ENCODE measurements around the gene SHISA2. TPM values are rescaled to one million over a fixed set of nuclear protein-coding genes. Genes with fewer than 3 reads are reported as not detected.
"Not testable (repeated sequence)": the region's sequence is repeated elsewhere in the genome, so short reads cannot be mapped to it uniquely, and the experiment has no call there.

Gene SHISA2
- total RNA-seq, 1 donor from 2014 or later, result 0.53 TPM

GRCh38 chr13:26071691-26072090, 19.9 kb upstream of the SHISA2 start:
- Histone ChIP-seq H3K4me3 (ENCODE audit: low read depth, low read length) (no peak overlapping the region), H3K27me3 (ENCODE audit: control insufficient read depth, insufficient read depth, low read length) (no peaks in the 10 kb centered on the region), H3K36me3 (ENCODE audit: control insufficient read depth, insufficient read depth, low read length) (no peaks in the 10 kb centered on the region)
- FAIRE-seq, result no peak
- DNase-seq (ENCODE audit: low read depth), result no peak
- TF ChIP-seq, protein P1, sequence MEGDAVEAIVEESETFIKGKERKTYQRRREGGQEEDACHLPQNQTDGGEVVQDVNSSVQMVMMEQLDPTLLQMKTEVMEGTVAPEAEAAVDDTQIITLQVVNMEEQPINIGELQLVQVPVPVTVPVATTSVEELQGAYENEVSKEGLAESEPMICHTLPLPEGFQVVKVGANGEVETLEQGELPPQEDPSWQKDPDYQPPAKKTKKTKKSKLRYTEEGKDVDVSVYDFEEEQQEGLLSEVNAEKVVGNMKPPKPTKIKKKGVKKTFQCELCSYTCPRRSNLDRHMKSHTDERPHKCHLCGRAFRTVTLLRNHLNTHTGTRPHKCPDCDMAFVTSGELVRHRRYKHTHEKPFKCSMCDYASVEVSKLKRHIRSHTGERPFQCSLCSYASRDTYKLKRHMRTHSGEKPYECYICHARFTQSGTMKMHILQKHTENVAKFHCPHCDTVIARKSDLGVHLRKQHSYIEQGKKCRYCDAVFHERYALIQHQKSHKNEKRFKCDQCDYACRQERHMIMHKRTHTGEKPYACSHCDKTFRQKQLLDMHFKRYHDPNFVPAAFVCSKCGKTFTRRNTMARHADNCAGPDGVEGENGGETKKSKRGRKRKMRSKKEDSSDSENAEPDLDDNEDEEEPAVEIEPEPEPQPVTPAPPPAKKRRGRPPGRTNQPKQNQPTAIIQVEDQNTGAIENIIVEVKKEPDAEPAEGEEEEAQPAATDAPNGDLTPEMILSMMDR (IDR thresholded peaks at IDR 0.05; ENCODE audit: insufficient read depth, low read length, severe bottlenecking), result no peak

DNA sequence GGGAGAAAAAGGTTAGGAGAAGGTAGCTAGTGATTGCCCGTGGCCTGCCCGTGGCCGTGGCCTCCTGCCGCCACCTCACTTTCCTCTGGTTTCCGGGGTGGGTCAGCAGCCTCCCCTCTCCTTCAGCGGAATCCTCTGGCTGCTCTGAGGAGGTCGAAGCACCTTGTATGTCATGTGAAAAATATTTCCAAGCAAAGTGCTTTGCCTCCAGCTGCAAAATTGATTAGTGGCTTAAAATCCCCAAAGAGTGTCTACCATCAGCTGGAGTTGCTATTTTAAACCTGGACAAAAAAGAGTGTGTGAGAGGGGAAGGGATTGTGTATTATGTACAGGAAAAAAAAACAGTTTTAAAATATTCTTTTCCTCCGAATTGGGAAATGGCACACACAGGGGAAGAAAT, 17.8 kb upstream of the SHISA2 start:
- not testable (repeated sequence) for H3K36me3 ChIP-seq (ENCODE audit: control insufficient read depth, insufficient read depth, low read length); DNase-seq (ENCODE audit: low read depth); H3K4me3 ChIP-seq (ENCODE audit: low read depth, low read length); FAIRE-seq; H3K27me3 ChIP-seq (ENCODE audit: control insufficient read depth, insufficient read depth, low read length)

- not testable (repeated sequence) for H3K27me3 ChIP-seq (ENCODE audit: control insufficient read depth, insufficient read depth, low read length); DNase-seq (ENCODE audit: low read depth); H3K36me3 ChIP-seq (ENCODE audit: control insufficient read depth, insufficient read depth, low read length); H3K4me3 ChIP-seq (ENCODE audit: low read depth, low read length); FAIRE-seq
These were observed 16.6 kb upstream of the SHISA2 start for GRCh38 chr13:26068372-26068771.

DNA sequence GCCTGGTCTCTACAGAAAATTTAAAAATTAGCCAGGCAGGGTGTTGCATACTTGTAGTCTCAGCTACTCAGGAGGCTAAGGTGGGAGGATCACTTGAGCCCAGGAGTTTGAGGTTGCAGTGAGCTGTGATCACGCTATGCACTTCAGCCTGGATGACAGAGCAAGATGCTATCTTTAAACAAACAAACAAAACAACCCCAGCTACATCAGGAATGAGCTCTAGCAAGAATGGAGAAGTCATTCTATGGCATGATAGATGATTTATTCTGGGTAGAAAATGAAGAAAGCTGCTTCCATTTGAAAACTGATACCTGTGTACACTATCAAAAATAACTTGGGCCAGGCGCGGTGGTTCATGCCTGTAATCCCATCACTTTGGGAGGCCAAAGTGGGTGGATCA, 15.8 kb upstream of the SHISA2 start:
- FAIRE-seq (no peak), DNase-seq (ENCODE audit: low read depth) (no peak)
- Histone ChIP-seq H3K4me3 (ENCODE audit: low read depth, low read length) (no peak overlapping the region), H3K36me3 (ENCODE audit: control insufficient read depth, insufficient read depth, low read length) (no peaks in the 10 kb centered on the region), H3K27me3 (ENCODE audit: control insufficient read depth, insufficient read depth, low read length) (no peaks in the 10 kb centered on the region)
- TF ChIP-seq, protein P1 (IDR thresholded peaks at IDR 0.05; ENCODE audit: insufficient read depth, low read length, severe bottlenecking), result no peak

- not testable (repeated sequence) for H3K36me3 ChIP-seq (ENCODE audit: control insufficient read depth, insufficient read depth, low read length); H3K27me3 ChIP-seq (ENCODE audit: control insufficient read depth, insufficient read depth, low read length); H3K4me3 ChIP-seq (ENCODE audit: low read depth, low read length); FAIRE-seq; DNase-seq (ENCODE audit: low read depth)
These were observed 14.7 kb upstream of the SHISA2 start for GRCh38 chr13:26066492-26066891.

DNA sequence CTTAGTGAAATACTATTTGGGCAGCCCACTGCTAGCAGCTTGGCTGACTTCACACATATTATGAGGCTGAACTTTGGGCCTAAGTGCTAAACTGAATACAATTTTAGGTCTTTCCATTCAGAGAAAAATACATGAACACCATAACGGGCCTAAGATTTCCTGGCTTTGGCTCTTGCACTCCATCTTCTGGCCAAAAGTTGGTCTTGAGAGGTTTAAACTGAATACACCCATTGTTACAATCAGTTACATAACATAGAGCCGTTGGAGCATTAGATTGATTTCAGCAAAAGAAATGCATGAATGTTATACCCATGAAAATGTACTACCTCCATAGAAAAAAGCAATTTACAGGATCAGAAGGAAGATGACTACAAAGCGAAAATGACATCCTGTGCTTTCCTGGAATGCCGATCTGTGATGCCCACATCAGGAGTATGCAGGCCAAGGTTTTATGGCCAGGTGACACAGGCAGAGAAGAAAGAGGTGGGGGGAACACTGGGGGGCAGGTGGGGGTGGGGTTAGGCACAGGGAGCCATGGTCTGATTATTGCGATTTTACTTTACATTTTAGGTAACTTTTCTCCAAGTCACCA, 11.1 kb upstream of the SHISA2 start:
- DNase-seq (ENCODE audit: low read depth), result peak; percentile 55
- FAIRE-seq, result peak; percentile 32
- Histone ChIP-seq H3K27me3 (ENCODE audit: control insufficient read depth, insufficient read depth, low read length) (no peaks in the 10 kb centered on the region), H3K36me3 (ENCODE audit: control insufficient read depth, insufficient read depth, low read length) (no peaks in the 10 kb centered on the region), H3K4me3 (ENCODE audit: low read depth, low read length) (no peak overlapping the region)
- TF ChIP-seq, protein P1 (IDR thresholded peaks at IDR 0.05; ENCODE audit: insufficient read depth, low read length, severe bottlenecking), result peak; percentile 67

- no peaks in the 10 kb centered on the region for H3K27me3 ChIP-seq (ENCODE audit: control insufficient read depth, insufficient read depth, low read length)
- DNase-seq (ENCODE audit: low read depth), result peak; percentile 77
- H3K4me3 ChIP-seq (ENCODE audit: low read depth, low read length), result no peak overlapping the region
- no peaks in the 10 kb centered on the region for H3K36me3 ChIP-seq (ENCODE audit: control insufficient read depth, insufficient read depth, low read length)
- FAIRE-seq, result peak; percentile 23
- TF ChIP-seq, protein P1 (IDR thresholded peaks at IDR 0.05; ENCODE audit: insufficient read depth, low read length, severe bottlenecking), result no peak
These were observed 10.1 kb upstream of the SHISA2 start for GRCh38 chr13:26061947-26062346.
